Measurements from ENCODE around the gene PABPC3. TPM values are rescaled to one million over a fixed set of nuclear protein-coding genes. Genes with fewer than 3 reads are reported as not detected.

The PABPC3 gene
- total RNA-seq, 8 experiments from 2014 or later, result 0.07 to 0.76 (median 0.26) TPM

Other genes with a start within 250 kb of the PABPC3 start
- 10 to 100 TPM in 5 of 8 experiments, under 1 TPM in 3; 0.04 to 19.6 (median 14.2) TPM for gene AMER2, start 76.2 kb downstream of the PABPC3 start, total RNA-seq
- 10 to 100 TPM; 13.3 to 26.9 (median 18.9) TPM for gene MTMR6, start 191.4 kb downstream of the PABPC3 start, total RNA-seq
- gene NUP58, start 205.5 kb downstream of the PABPC3 start, total RNA-seq, result 10 to 100 TPM; 41.6 to 89.5 (median 65.6) TPM